ENCODE results near the gene UBA6. TPM values are rescaled to one million over a fixed set of nuclear protein-coding genes. Genes with fewer than 3 reads are reported as not detected.

Gene UBA6
- total and polyA plus RNA-seq, 9 of the 15 experiments (the other 6 are each of a cell fraction or from before 2014, with no cell fraction given), result 22.9 to 139 (median 94.6) TPM

DNA sequence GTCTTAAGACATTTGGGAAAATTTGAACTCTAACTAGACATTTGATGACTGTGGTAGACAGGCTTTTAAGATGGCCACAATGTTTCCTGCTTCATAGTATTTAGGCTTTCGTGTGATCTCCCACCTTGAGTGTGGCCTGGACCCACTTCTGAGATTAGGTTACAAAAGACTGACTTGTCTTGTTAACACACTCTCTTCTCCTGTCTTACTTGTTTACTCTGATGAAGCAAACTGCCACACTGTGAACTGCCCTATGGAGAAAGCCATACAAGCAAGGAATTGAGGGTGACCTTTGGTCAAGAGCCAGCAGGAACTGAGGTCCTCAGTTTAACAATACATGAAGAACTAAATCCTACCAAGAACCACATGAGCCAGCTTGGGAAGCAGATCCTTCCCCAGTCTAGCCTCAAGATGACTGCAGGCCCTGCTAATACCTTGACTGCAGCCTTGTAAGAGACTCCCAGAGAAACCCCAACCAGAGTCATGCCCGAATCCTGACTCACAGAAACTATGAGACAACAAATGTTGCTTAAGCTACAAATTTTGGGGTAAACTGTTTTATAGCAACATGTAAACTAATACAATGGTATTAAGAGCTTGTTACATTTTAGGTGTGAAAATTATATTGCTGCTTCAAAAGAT, 20.3 kb downstream of the UBA6 start (continued):
- TF ChIP-seq ZNF165 (CRISPR knock-in tag; IDR thresholded peaks at IDR 0.05; ENCODE audit: borderline replicate concordance) (no peak), ZNF589 (CRISPR knock-in tag; IDR thresholded peaks at IDR 0.05; ENCODE audit: low read depth) (no peak), LCOR (CRISPR knock-in tag; IDR thresholded peaks at IDR 0.05) (no peak), SRSF7 (optimal IDR thresholded peaks at IDR 0.05; ENCODE audit: low read depth, low read length) (no peak), ZNF12 (CRISPR knock-in tag; IDR thresholded peaks at IDR 0.05) (no peak), MTF1 (CRISPR knock-in tag; IDR thresholded peaks at IDR 0.05; ENCODE audit: borderline replicate concordance) (no peak), ZC3H8 (IDR thresholded peaks at IDR 0.05) (no peak), TRIM28 (IDR thresholded peaks at IDR 0.05) (no peak)
- TF ChIP-seq, protein P1, sequence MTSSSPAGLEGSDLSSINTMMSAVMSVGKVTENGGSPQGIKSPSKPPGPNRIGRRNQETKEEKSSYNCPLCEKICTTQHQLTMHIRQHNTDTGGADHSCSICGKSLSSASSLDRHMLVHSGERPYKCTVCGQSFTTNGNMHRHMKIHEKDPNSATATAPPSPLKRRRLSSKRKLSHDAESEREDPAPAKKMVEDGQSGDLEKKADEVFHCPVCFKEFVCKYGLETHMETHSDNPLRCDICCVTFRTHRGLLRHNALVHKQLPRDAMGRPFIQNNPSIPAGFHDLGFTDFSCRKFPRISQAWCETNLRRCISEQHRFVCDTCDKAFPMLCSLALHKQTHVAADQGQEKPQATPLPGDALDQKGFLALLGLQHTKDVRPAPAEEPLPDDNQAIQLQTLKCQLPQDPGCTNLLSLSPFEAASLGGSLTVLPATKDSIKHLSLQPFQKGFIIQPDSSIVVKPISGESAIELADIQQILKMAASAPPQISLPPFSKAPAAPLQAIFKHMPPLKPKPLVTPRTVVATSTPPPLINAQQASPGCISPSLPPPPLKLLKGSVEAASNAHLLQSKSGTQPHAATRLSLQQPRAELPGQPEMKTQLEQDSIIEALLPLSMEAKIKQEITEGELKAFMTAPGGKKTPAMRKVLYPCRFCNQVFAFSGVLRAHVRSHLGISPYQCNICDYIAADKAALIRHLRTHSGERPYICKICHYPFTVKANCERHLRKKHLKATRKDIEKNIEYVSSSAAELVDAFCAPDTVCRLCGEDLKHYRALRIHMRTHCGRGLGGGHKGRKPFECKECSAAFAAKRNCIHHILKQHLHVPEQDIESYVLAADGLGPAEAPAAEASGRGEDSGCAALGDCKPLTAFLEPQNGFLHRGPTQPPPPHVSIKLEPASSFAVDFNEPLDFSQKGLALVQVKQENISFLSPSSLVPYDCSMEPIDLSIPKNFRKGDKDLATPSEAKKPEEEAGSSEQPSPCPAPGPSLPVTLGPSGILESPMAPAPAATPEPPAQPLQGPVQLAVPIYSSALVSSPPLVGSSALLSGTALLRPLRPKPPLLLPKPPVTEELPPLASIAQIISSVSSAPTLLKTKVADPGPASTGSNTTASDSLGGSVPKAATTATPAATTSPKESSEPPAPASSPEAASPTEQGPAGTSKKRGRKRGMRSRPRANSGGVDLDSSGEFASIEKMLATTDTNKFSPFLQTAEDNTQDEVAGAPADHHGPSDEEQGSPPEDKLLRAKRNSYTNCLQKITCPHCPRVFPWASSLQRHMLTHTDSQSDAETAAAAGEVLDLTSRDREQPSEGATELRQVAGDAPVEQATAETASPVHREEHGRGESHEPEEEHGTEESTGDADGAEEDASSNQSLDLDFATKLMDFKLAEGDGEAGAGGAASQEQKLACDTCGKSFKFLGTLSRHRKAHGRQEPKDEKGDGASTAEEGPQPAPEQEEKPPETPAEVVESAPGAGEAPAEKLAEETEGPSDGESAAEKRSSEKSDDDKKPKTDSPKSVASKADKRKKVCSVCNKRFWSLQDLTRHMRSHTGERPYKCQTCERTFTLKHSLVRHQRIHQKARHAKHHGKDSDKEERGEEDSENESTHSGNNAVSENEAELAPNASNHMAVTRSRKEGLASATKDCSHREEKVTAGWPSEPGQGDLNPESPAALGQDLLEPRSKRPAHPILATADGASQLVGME (CRISPR knock-in tag; IDR thresholded peaks at IDR 0.05), result no peak
- TF ChIP-seq, protein P2, sequence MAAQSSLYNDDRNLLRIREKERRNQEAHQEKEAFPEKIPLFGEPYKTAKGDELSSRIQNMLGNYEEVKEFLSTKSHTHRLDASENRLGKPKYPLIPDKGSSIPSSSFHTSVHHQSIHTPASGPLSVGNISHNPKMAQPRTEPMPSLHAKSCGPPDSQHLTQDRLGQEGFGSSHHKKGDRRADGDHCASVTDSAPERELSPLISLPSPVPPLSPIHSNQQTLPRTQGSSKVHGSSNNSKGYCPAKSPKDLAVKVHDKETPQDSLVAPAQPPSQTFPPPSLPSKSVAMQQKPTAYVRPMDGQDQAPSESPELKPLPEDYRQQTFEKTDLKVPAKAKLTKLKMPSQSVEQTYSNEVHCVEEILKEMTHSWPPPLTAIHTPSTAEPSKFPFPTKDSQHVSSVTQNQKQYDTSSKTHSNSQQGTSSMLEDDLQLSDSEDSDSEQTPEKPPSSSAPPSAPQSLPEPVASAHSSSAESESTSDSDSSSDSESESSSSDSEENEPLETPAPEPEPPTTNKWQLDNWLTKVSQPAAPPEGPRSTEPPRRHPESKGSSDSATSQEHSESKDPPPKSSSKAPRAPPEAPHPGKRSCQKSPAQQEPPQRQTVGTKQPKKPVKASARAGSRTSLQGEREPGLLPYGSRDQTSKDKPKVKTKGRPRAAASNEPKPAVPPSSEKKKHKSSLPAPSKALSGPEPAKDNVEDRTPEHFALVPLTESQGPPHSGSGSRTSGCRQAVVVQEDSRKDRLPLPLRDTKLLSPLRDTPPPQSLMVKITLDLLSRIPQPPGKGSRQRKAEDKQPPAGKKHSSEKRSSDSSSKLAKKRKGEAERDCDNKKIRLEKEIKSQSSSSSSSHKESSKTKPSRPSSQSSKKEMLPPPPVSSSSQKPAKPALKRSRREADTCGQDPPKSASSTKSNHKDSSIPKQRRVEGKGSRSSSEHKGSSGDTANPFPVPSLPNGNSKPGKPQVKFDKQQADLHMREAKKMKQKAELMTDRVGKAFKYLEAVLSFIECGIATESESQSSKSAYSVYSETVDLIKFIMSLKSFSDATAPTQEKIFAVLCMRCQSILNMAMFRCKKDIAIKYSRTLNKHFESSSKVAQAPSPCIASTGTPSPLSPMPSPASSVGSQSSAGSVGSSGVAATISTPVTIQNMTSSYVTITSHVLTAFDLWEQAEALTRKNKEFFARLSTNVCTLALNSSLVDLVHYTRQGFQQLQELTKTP (IDR thresholded peaks at IDR 0.05; ENCODE audit: low read depth in 1 of 2, partially characterized antibody in 2 of 2), result no peak

All from K562 (cell line).